Pons (tissue), 1 donor: Measurements from ENCODE around the gene GSE1.

Experiments
- DNase-seq: peaks from one replicate; pipeline ENCODE4 v3.0.0-alpha.2; 2016; ENCODE audit warnings: low spot score

Gene GSE1

DNA sequence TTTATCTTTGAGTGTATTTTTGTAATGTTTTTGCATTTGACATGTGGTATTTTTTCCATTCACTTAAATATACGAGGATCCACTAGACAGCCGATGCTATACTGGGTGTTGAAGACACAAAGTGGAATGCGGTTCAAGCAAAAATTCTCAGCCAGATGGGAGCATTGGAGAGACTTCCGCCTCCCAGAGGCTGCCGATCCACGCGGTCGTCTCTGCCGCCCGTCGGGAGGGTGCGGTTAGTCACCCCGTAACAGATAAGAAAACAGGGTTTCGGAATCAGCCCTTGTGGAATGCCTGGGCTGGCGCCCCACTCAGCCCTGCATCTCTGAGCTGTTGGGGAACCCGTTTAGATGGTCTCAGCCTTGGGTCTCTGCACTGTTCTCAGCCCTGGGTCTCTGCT lies 7.3 kb downstream of the GSE1 start:
- no peak for DNase-seq

DNA sequence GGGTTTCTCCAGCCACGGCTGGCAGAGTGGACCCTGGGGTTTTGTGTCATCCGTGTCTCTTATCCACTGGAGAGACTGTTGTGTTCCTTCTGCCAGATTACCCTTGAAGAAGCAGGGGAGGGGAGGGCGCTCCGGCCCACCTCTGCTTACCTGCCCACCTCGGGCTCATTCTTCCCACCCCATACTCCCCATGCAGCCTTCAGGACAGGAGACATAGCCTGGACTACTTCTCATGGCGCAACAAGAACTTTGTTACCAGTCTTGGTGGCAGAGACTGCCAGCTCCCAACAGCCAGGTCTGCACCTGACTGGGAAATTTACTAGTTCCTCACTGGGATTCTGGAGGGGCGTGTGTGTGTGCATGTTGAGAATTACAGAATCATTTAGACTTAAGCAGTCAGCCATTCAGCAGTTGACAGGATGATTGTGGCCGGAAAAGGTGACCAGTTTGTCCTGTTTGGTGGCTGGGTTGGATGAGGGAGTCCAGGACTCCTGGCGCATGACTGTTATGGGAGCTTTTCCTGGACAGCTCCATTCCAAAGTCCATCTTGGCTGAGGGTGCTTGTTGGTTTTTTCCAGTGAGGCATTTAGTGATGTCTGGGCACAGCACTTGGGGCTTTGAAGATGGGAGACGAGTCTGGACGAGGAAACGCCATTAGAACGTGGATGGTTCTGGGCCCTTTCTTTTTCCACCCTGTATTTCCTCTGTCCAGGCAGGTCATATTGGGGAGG lies 8.7 kb downstream of the GSE1 start:
- no peak for DNase-seq

DNA sequence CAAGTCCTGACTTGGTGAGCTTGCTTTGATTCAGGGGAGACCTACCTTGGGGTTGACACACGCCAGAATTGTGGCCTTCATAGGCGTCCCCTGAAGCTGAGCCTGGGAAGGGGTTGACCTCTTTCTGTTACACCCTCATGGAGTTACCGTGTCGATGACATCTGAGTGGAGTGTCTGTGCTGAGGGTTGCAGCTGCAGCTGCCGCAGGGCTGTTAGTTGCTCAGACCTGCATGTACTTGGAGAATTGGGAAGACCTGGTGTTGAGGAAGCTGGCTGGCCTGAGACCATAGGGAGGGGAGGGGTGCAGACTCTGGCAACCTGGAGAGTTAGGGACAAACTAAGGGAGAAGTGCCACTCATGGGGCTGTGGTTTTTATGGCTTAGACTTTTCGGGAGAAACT lies 9.6 kb downstream of the GSE1 start:
- DNase-seq, result no peak

DNA sequence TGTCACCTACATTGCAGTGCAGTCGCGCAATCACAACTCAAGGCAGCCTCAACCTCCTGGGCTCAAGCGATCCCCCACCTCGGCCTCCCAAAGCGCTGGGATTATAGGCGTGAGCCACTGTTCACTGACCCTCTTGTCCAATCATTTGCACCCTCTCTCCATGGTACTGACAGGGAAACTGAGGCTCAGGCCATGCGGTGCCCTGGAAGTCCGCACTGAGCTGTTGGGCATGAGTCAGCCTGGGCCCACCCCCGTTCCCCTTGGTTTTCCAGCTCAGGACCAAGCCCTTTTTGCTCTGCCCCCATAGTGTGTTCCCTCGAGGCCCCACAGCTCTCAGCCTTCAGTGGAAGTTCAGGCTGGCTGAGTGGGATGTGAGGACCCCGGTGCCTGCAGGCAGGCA lies 10.1 kb downstream of the GSE1 start:
- DNase-seq, result no peak

DNA sequence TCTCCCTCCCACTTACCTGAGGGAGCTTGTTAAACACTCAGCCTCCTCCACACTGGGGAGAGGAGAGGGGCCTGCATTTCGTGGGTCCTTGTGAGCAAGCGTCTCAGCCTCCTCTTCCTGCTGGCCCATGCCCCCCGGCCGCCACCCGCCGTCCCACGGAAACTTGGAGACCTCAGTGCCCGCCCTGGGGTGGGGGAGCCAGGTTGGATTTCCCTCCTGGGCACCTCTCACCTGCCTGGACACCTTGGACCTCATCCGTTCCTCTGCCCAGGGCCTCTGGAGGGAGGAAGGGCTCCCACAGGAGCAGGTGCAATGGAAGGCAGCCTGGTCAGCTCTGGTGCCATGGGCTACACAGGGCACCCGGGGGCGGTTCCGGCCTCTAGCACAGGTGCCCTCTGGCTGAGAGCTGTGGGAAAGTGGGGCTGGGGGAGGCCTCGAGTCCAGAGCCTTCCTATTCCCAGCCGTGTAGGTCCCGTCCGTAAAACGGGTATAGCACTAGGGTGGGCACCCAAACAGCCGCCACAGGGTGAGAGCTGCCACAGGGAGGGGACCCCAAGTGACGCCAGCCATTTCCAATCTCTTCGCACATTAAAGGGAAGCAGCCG lies 11.0 kb downstream of the GSE1 start:
- no peak for DNase-seq

DNA sequence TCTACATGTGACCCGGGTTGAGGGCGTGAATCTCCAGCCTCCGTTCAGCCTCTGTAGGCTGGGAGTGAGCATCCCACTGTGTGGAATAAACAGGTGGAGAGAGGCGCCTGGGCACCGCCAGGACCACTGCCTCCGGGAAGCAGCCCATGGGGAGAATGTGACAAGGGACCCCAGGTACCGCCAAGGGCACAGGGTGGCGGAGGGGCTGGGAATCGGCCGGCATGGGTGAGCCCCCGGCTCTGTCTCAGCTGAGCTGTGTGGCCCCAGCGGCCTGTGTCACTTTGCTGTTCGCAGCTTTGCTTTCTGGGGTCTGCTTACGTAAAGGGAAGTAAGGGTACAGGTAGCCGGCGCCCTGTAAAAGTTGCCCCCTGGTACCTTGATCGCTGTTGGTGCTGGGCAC lies 11.5 kb downstream of the GSE1 start:
- DNase-seq, result no peak

DNA sequence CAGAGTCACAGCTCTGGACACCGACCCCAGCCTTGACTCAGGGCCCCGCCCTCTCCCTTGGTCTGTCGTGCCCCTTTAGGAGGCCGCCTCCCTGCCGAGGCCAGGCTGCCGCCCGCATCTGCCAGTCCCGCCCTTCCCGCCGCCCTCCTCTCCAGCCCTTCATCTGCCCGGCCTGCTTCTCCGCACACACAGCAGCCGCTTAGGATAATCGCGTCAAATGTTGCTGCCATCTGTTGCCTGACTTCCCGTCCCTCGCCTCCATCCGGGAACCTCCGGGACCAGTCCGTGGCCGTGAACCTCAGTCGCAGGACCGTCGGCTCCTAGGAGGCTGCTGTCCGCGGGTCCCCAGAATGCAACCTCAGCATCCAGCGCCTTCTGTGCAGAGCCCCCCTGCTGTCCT lies 11.9 kb downstream of the GSE1 start:
- DNase-seq, result no peak

DNA sequence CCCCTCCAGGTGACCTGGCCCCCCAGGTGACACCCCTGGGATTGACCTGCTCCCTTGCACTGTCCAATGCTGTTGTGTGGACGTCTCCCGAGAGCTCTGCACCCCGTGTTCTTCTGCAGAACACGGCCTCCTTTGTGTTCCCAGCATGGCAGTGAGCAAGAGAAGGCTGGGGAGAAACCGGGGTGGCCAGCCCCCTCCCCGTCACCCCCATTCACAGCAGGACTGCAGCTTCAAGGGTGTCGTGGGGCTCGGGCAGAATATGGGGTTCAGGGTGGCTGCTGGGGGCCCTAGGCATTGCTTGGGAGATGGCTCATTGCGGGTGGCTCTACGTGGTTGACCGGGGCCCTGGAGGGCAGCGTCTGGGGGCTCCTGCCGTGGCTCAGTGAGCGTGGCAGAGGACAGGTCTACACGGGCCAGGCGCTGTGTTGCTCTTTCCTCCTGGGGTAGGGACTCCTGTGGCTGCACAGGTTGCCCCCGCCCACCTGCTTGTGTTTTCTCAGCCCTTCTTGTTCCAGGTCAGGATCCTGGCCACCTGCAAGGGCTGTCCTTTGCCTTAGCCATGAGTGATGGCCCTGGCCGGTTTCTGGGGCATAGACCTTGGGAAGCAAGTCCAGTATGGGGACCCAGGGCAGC lies 12.5 kb downstream of the GSE1 start:
- no peak for DNase-seq

DNA sequence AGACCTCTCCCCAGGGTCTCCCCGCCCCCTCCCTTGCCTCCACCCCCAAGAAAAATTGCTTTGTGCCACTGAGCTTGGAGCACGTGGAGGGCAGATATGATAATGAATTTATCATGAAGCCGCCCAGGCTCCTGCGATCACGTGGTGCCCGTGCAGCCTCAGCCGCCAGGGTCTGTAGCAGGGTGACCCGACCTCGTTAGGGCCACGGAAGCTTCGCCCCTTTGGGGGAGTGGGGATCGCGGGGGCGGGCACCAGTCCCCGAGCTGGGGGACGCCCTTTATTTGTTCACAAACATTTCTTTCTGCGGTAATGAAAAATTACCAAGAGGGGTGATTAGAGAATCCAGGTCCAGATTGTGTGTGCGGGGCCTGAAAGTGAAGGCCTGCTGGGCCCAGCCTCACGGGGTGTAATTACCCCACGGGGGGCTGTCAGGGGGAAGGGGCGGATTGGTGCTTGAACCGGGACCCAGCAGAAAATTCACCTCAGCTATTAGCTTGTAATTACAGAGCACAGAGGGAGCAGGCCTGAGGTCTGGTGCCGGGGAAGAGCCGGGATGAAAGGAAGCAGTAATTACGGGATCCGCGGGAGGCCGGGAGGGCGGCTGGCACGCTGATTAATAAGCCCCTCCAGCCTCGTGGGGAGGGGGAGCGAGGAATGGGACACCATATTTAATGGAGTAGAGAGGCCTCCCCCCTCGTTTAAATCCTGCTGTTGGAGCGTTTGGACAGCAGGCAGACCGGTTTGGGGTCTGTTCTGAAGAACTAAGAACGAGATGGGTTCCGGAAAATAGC lies 13.3 kb downstream of the GSE1 start:
- DNase-seq, result no peak

DNA sequence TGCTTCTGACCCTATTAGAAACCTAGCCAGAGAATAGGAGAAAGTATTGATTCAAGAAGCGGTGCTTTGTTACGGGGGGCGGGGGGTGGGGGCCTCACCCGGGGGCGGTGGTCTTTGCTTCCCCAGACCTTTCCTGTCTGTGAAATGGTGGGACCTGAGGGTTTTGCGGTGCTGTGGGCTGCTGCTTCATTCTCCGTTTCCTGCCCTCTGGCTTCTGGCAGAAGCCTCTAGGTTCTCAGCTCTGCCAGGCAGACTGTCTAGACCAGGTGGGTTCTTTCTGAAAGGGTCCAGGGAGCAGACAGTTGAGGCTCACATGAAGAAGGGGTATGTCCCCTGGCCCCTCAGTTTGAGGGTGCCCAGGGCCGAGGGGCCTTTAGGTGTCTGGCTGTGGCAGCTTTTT lies 14.0 kb downstream of the GSE1 start:
- DNase-seq, result no peak

DNA sequence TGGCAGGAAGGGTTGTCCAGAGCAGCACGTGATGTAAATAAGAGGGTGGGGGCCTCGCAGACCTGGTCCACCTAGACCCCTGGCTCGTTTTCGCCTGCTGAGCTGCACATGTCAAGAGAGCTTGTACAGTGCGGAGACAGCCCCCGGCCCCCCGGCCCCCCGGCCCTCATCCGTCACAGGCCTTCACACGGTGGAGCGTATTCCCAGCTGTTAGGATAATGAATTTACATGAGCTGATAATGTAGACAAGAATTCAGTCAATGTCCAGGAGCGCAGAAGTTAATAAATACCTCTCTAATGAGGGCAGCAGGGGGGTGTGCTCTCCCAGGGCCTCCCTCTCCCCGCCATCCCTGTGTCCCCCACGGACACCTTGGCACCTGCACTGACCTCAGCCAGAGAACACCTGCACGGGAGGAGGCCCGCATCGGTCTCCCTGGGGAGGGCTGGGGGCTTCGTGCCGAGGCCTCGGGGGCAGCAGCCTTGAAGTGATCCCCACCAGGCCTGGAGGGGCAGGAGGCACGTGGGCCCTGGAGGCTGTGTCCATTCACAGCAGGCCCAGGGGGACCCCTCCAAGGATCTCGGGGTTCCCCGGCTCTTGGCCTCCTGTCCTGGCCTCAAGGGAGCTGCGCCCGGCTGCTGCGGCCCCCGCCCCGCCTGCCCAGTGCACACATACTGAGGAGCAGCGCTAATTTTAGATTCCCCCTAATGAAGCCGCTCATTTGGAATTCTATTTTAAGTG lies 14.6 kb downstream of the GSE1 start:
- no peak for DNase-seq

DNA sequence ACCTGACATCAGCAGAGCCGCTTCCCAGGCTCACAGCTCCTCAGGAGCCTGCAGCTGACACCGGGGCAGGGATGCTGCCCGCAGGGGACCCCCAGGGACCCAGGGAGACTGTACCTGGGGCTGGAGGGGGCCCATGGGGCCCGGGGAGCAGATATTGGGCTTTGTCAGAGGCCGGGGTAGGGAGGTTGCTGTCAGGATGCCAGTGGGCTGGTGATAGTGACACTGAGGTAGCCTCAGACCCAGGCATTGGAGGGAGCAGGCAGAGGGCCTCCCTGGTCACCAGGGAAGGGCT lies 15.1 kb downstream of the GSE1 start:
- no peak for DNase-seq

DNA sequence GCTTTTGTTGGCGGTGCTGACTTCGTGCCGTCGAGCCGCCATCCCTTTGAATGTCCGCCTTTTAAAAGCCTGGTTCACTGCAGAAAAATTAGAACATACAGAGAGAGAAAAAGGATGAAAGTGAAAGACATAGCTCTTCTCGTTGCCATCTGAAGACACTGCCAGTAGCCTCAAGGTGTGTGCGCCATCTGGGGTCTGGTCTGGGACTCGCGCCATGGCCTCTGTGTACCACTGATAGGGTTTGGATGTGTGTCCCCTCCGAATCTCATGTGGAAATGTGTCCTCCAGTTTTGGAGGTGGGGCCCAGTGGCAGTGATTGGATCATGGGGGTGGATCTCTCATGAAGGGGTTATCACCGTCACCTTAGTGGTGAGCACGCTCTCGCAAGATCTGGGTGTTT lies 15.5 kb downstream of the GSE1 start:
- no peak for DNase-seq

DNA sequence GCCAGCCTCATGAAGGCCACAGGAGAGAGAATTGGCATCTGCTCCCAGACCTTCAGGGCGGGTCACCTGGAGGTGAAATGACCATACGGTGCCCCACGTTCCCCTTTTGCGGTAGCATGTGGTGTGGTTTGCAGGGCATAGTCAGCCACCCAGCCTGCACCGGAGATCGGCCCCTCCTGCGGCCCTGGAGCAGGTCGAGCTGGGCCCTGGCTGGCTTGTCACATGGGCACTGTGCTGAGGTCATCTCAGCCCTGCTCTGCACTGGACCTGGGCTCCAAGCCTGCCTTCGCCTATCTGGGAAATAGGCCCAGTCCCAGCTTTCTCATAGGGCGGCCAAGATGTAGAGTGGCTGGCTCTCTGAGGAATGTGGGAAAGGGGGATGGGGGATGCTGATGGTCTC lies 16.2 kb downstream of the GSE1 start:
- no peak for DNase-seq

DNA sequence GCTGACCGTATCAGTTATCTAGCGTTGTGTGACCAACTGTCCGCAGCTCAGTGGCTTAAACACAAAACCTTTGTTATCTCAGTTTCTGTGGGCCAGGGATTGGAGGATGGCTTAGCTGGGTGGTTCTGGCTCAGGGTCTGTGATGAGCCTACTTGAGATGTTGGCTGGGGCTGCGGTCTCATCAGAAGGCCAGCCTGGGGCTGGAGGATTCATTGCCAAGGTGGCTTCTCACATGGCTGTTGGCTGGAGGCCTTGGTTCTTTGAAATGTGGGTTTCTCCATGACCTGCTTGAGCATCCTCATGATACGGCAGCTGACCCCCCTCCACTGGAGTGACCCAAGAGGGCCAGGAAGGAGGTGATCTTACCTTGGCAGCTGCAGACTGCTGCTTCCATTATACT lies 16.7 kb downstream of the GSE1 start:
- no peak for DNase-seq

DNA sequence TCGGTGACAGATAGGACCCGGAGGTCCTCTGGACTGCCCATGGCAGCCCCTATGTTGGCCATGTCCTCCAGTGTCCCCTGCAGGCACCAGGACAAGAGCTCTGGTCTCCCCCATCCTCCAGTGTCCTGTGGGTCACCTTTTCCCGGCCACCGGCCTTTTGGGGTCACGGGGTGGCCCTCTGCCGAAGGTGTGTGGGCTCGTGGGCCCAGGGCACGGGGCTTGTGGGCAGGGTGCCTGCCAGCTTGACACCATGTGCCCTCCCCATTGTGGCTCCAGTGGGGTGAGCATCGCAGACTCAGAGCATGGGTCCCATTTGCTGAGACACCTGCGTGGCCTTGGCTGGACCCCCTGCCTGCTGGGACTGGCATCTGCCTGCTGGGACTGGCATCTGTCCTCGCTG lies 18.1 kb downstream of the GSE1 start:
- no peak for DNase-seq

DNA sequence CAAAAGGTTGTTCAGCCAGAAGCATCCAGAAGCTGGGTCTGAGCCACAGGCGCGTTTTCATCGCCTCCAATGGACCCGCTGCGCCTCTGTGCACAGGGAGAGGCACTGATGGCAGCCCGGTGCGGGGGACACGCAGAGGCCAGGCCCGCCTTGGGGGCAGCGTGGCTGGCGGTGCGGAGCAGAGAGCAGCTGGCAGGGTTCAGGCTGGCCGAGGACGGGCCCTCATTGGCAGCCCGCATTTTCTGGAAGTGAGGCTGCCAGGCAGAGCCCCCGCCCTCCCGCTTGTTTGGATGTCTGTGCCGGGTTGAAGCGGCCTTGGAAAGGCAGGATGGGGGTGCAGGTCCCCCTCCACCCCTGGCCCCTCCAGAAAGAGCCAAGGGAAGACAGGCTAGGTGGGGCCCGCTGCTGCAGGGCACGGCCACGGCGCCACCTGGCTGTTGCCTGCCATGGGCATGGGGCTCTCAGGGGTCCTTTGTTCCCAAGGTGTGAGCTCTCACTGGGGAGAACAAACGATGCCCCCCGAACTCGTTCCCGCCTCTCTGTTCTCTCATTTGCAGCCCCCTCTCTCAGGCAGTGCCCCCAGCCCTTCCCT lies 18.8 kb downstream of the GSE1 start:
- DNase-seq, result no peak

DNA sequence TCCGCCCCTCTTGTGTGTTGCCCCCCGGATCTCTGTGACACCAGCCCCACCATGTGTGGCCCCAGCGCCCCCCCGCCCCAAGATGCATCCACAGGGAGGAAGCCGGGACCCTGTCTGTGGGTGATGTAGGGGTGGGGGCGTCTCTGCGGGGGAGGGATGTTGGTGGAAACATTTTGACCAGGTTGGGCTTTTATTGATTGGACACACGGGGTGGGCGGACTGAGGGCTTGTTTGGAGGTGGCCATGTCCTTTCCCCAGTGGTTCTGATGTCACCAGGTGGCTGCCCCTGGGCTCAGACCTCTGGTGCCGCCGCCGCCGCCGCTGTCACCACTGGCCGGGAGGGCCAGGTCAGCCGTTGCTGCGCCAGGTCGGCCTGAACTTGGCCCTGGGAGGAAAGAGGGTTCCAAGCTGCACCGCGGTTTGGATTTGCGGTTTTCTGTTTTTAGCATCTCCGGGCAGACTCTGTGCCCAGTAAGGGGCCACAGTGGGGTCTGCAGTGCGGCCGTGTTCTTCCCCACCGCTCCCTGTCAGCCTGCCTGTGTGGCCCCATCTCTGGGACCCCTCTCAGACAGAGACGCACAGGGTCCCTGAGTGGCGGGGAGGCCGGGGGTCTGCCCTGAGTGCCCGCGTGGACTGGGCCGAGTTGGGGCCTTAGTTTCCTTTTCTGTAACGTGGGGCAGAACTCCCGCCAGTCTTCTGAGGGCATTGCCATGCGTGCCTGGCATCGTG lies 19.8 kb downstream of the GSE1 start:
- DNase-seq, result no peak

DNA sequence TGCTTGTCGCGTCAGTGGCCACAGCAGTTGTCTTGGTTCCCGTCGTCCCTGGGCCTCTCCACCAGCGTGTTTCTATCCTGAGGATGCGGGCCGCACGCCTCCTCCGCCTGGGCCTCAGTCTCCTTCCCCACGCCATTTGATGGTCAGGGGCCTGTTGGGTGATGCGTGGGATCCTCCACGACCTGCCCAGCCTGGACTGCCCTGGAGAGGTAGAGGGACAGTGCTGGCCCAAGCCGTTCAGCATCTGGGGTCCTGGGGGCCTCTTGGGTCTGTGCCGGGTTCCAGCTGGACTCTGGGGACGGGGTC lies 20.3 kb downstream of the GSE1 start:
- no peak for DNase-seq

DNA sequence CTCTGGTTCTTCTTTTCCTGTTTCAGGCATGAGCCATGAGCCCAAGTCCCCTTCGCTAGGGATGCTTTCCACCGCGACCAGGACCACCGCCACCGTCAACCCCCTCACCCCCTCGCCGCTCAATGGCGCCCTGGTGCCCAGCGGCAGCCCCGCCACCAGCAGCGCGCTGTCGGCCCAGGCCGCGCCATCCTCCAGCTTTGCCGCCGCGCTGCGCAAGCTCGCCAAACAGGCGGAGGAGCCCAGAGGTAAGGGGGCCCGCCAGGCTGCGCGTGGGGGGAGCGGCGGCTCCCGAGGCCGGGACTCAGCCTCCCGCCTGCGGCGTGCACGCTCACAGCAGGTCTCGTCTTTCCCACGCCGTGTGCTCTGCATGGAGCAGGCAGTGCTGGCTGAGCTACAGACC lies 20.8 kb downstream of the GSE1 start:
- DNase-seq, result no peak

DNA sequence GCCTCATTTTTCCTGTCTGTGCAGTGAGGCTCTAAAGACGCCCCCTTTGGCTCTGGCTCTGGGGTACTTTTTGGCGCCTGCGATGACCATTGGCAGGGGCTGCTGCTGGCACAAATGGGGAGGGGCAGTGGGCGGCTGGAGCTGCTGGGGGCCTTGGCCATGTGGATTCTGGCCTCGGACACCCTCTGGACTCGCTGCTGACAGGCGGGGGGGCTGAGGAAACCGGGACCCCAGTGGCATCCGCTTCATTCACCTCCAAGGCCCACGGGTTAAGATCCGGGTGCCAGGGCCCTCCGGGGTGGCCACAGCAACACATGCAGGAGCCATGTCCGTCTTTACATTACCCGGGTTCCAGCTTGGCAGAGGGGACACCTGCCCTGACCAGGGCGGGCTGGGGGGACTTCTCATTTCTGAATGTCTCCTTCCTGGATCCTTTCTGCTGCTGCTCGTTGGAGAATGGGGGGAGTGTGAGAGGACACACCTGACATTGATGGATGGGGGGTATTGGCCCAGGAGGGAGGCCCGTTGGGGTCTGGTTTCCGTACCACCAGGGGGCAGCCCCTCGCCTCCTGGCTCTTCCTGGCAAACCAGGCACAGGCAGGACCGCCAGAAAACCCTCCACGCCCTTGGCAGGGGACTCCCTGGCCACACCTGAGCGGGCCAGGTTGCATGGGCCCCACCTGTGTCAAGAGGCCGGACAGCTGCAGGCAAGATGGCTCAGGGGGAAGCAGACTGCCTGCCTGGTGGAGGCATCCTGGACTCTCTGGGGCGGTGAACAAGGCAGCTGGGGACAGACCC lies 21.8 kb downstream of the GSE1 start:
- DNase-seq, result no peak
